Skin of body (tissue), 2 donors: ENCODE results near the gene ATG16L1. TPM values are rescaled to one million over a fixed set of nuclear protein-coding genes. Genes with fewer than 3 reads are reported as not detected.
A peak's percentile ranks its signal among the peaks of the same experiment; 100 is the strongest.

Experiments used
- DNase-seq: peaks from one replicate; lab custom pipeline; 2025; lab: John Stamatoyannopoulos, UW
- total RNA-seq: library from RNA; depleted of rRNA; stranded (reverse); fragments of >200 nt; gene quantifications from one replicate; pipeline ENCODE4 v1.2.3, GENCODE V29; 2014

Gene ATG16L1
- total RNA-seq: 20.3 TPM

- peak; percentile 97 for DNase-seq
These were observed at the start of gene ATG16L1 for GRCh38 chr2:233251306-233252116. Gene ATG16L1 (plus strand): TSS chr2:233251673. CDS start chr2:233251828, 155 bp downstream.

DNA sequence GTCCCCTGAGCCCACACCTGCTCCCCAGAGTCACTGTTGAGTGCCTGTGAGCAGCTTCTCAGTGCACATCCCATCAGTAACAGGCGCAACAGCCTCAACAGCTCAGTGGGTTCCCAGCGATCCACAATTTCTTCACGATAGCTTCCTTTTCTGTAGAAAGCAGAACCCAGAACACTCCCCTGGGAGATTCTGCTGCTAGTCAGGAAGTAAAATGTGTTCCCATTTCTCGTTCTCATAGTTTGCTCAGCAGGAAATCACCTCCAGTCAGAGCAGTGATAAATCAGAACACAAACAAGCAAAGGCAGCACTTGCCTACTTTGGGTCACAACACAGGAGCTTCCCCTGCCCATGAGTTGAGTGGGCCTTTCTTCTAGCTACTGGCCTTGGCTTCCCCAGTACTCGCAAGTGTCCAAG lies 48.9 kb upstream of the ATG16L1 start:
- no peak for DNase-seq

DNA sequence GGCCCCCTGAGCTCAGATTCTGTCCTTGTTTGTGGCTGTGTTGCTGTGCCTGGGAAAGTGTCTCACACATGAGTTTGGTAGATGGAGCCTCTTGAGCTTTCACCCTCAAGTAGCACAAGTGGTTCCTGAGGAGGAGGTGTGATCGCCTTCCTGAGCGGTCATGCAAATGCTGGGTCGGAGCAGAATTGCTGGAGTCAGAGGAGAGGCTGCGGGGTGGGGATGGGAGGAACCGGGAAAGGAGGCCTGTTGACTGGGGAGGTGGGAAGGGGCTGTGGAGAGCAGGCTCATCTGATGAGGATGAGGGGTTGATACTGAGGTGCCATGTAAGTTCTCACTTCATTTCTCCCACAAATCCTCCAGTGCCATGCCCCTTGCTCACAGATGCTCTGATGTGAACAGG lies 48.4 kb upstream of the ATG16L1 start:
- no peak for DNase-seq

- no peak for DNase-seq
These were observed 47.1 kb upstream of the ATG16L1 start for GRCh38 chr2:233204286-233204936.

DNA sequence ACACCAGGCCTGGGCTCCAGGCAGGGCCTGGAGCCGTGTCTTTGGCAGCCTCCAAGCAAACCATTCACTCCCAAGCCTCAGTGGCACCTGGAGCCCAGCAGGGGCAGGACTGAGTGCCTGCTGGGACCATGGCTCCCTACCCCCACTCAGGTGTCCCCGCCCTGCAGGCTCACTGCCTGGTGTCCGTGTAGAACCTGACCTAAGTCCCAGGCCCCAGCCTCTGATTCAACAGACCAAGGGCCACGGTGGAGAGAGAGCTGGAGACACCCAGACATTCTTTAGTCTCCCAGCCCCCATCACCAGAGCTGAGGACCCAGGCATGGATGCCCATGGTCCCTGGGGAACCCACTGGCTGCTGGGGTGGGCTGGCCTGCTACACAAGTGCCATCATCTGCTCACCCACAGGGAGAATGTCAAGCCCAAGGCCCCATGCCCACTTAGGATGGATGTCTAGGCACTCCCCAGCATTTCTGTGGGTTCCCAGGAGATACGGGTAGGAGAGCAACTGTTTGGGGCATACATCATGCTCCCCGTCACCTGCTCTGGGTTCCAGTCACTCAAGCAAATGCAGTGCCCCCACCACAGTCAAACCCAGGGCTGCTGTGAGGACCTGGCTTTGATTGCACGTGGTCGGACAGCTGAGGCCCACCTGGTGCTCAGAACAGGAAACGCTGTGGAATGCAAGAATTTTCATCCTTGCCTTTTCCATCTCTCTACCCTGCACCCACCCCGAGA lies 42.9 kb upstream of the ATG16L1 start:
- no peak for DNase-seq

DNA sequence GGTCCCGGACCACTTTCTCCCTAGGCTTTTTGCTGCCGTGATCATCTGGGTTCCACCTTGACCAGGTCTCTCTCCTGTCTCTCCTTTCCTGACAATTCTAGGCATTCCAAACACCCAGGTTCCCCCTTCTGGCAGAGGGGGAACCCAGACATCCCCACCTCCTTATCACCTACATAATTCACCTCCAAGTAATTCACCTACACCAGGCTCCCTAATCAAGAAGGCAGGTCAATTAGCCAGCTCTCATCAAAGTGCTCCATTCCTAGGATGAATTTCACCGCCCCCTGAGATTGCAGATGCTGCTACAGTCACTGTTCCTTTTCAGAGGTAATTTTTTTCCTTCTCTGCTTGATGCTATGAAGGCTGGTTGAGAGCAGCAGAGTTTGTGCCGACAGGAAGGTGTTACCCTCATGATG lies 42.3 kb upstream of the ATG16L1 start:
- DNase-seq: no peak

DNA sequence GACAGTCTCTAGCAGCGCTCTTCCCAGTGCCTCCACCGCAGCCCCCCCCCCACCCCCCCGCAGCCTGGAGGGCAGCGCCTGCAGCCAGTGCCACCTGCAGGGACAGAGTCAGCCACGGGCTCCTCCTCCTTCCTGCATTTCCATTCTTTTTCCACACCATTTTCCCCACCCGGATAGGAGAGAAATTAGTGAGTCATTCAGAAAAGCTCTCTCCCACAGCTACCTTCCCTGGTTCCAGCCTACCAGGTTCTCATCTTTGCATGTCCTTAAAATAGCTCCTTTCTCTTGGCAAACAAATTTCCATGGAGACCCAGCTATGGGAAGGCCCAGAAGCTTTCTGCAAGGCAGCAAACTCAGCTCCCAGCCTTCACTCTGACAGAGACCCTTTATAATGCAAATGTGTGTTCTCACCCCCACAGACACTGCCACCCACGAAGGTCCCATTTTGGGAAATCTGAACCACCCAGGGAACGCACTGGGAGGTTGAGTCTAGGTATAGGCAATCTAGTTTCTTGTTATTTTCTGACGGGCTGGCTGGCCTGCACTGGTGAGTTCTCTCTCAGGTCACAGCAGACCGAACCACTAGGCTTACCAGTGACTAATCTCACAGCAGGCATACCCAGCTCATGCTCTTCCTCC lies 41.8 kb upstream of the ATG16L1 start:
- no peak for DNase-seq

DNA sequence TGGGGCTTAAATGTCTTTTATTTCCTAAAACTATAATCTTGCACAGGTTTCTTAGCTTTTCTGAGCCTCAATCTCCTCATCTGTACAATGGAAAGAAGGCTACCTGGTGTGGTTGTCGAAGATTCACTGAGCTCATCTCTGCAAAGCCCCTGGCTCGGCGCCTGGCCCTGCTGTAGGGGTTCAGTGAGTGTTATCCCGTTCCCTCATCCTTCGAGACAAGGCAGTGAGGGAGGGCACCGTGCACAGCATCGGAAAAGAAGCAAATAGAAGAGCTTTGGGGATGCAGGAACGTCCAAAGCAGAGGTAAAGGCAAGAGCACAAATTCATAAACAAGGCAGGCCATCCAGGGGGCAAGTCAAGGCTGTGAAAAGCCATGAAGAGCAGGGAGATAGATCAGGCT lies 41.2 kb upstream of the ATG16L1 start:
- no peak for DNase-seq

GRCh38 chr2:233210843-233211547 lies 40.5 kb upstream of the ATG16L1 start:
- DNase-seq: peak; percentile 30

DNA sequence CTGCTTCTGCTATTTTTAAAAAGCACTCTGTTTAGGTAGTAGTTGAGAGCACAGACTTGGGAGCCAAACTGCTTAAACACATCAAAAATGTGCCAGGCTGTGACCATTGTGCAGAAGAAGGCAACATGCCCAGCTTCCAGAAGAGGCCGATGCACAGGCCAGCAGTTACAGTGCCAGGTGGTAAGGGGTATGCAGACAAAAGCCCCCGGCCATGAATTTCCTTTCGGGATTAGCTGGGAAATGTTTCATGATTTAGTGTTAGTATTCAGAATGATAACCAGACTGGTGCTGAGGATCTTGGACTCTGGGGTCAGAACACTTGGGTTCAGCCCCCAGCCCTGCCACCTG lies 40.0 kb upstream of the ATG16L1 start:
- no peak for DNase-seq

GRCh38 chr2:233213011-233213410 lies 38.5 kb upstream of the ATG16L1 start:
- no peak for DNase-seq

GRCh38 chr2:233213975-233214374 lies 37.5 kb upstream of the ATG16L1 start:
- no peak for DNase-seq

DNA sequence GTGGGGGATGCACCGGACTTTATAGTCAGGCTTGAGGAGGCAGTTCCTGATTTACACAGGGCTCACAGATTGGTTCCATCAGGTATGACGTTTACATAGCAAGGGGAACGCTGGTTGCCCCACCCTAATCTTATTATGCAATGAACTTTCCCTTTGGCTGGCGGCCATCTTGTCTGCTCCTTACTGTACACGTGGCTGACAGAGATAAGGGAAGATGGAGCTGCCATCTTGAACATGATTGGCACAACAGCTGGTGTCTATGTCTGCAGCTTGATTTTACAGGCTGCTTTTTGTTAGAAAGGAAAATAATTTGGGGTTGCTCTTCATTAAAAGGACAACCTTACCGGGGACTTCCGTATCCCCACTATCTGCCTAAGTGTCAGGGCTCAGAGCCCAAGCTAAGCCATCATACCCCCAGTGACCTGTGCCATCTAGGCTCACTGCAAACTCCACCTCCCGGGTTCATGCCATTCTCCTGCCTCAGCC lies 33.5 kb upstream of the ATG16L1 start:
- no peak for DNase-seq

DNA sequence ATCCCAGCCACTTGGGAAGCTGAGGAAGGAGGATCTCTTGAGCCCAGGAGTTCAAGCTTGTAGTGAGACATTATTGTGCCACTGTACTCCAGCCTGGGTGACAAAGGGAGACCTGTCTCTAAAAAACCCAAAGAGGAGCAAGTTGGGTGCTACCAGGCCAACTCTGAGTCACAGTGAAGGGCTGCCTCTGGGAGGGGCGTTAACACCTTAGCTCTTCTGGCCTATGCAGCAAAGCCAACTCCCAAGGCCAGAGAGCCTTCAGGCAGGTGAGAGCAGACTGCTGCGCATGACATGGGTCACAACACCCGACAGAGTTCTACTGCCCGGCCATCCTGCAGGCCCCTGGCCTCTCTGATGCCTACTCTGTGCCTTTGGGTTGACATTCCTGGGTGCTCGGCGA lies 32.6 kb upstream of the ATG16L1 start:
- no peak for DNase-seq

- DNase-seq: no peak
These were observed 31.6 kb upstream of the ATG16L1 start for GRCh38 chr2:233219848-233220247.

DNA sequence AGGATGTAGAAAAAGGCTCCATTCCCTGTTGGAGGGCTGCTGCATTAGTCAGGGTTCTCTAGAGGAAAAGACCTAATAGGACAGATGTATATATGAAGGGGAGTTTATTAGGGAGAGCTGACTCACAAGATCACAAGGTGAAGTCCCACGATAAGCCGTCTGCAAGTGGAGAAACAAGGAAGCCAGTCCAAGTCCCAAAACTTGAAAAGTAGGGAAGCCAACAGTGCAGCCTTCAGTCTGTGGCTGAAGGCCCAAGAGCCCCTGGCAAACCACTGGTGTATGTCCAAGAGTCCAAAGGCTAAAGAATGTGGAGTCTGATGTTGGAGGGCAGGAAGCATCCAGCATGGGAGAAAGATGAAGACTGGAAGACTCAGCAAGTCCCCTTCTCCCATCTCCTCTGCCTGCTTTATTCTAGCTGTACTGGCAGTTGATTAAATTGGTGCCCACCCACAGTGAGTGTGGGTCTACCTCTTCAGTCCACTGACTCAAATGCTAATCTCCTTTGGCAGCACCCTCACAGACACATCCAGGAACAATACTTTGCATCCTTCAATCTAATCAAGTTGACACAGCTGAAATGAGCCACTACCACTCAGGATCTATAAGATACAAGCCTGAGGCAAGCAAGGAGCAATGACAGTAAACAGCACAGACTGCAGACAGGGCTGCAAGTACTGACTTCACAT lies 30.0 kb upstream of the ATG16L1 start:
- no peak for DNase-seq

GRCh38 chr2:233223059-233223894 lies 28.2 kb upstream of the ATG16L1 start:
- no peak for DNase-seq

GRCh38 chr2:233225230-233226068 lies 26.0 kb upstream of the ATG16L1 start:
- DNase-seq: no peak
